Pancreas (tissue), 10 donors: Measurements from ENCODE around the gene TUBA4A. TPM values are rescaled to one million over a fixed set of nuclear protein-coding genes. Genes with fewer than 3 reads are reported as not detected.

Source experiments
- ATAC-seq, 4 donors: fragments of 200-7000 bp; cut with Tn5 transposase; one replicate each; pipeline versions ENCODE4 v1.8.0 to v1.9.1; 2020; ENCODE audit warnings: mild to moderate bottlenecking in 4 of 4, moderate library complexity in 4 of 4
- DNase-seq, 6 donors: peaks; one replicate each; pipeline ENCODE4 v3.0.0-alpha.2; 2020
- FAIRE-seq: peaks from 2 replicates; lab custom pipeline; 2012; peaks lifted over from hg19 to GRCh38; lab: Jason Lieb, UNC
- H3K27ac ChIP-seq, 4 donors: fragments of 200-600 bp; sonication (generic); 1 replicate in 3 of 4; 2 replicates in 1 of 4; pipeline versions ENCODE4 v1.5.0 to v1.8.0; 2020
- H3K27me3 ChIP-seq, 4 donors: fragments of 200-600 bp; one replicate each; pipeline ENCODE4 v1.8.0; 2021
- H3K36me3 ChIP-seq, 3 donors: fragments of 200-600 bp; sonication (generic) in 1 of 3; one replicate each; pipeline versions ENCODE4 v1.5.0 to v1.8.0; 2020 to 2021
- H3K4me1 ChIP-seq, 3 donors: fragments of 200-600 bp; one replicate each; pipeline ENCODE4 v1.8.0; 2021
- H3K4me3 ChIP-seq, 4 donors: fragments of 200-600 bp; sonication (generic) in 2 of 4; one replicate each; pipeline versions ENCODE4 v1.5.0 to v1.8.0; 2020 to 2021
- H3K9me3 ChIP-seq, 4 donors: fragments of 200-600 bp; one replicate each; pipeline ENCODE4 v1.8.0; 2021
- CTCF ChIP-seq, 4 donors: fragments of 200-600 bp; sonication (generic) in 3 of 4; IDR thresholded peaks; one replicate each; pipeline versions ENCODE4 v1.5.0 to v1.8.0; 2021; ENCODE audit warnings: antibody characterized with exemption in 4 of 4
- WGBS, 2 donors: extraction: QIAGEN DNeasy Blood & Tissue Kit; methylation state at CpG; one replicate each; pipeline ENCODE4 v1.1.7; 2013; 5-methylcytosine and 5-hydroxymethylcytosine counted together
- intact Hi-C, 3 donors: fragments of 100-400 bp; cut with DNase I; formaldehyde crosslinking; loops; one replicate each; pipeline versions ENCODE4 v1.11.1 to v1.14.2; 2022
- polyA plus RNA-seq, 2 donors: library from polyadenylated mRNA; stranded (reverse); fragments of 200-250 nt; gene quantifications; one replicate each; pipeline ENCODE4 v1.2.3, GENCODE V29; 2013
- total RNA-seq, 6 donors: library from RNA; stranded (reverse); fragmentation: NEBNext Ultra II Directional in 4 of 6; extraction: Animal tissue kit (Norgen Biotek cat#: 25700) in 4 of 6; gene quantifications; one replicate each; pipeline versions ENCODE4 v1.2.1 to v1.2.4, GENCODE V29; 2021 to 2023
- donor health status: healthy with polysubstance abuse.
- donor health status: DM: no; HTN: no; CAD: no; lungs with moderate emphysema.
- donor health status: DM: no; HTN: no; CAD: no.
- donor health status: control.
- donor health status: control.
- donor health status: Bipolar disorder and iron deficiency.
- donor health status: DM: yes; HTN: yes; CAD: no.
- donor health status: DM: no; HTN: no; CAD: no.
- donor health status: DM: no; HTN: no; CAD: no.
- donor health status: DM: yes; HTN: yes; CAD: no.

TUBA4A gene
- total and polyA plus RNA-seq, 8 donors: 12.2 to 51.5 (median 14.7) TPM

GRCh38 chr2:219298759-219299371 lies 45.1 kb upstream of the TUBA4A start:
- peak; percentile 57 to 86 (median 80) for ATAC-seq
- DNase-seq: peak; percentile 80 to 97 (median 92)
- no peaks in the 10 kb centered on the region for H3K4me1 ChIP-seq
- 19% methylated on average over 15 of the region's 15 CpGs for WGBS, 2 donors
- no peaks in the 10 kb centered on the region for H3K9me3 ChIP-seq
- H3K27me3 ChIP-seq: no peaks in the 10 kb centered on the region
- H3K4me3 ChIP-seq: no peak overlapping the region
- no peak for FAIRE-seq
- no peaks in the 10 kb centered on the region for H3K36me3 ChIP-seq
- no peak overlapping the region for H3K27ac ChIP-seq
- intact Hi-C loops: loop anchor here in 1 of 3 donors (5.0 to 10.0 kb wide), 2 partner anchors 127 to 244 kb away; partner anchors contain the start of gene SLC23A3
- TF ChIP-seq CTCF (IDR thresholded peaks at IDR 0.05): peak; percentile 99 to 100 (median 99)

- DNase-seq: no peak
- Histone ChIP-seq H3K27me3 (no peaks in the 10 kb centered on the region), H3K4me3 (no peak overlapping the region)
These were observed 44.2 kb upstream of the TUBA4A start for GRCh38 chr2:219297766-219298456.

GRCh38 chr2:219296631-219297391 lies 43.1 kb upstream of the TUBA4A start:
- Histone ChIP-seq H3K27ac (no peak overlapping the region), H3K9me3 (no peaks in the 10 kb centered on the region), H3K4me1 (no peaks in the 10 kb centered on the region), H3K4me3 (no peak overlapping the region), H3K36me3 (no peaks in the 10 kb centered on the region), H3K27me3 (no peaks in the 10 kb centered on the region)
- FAIRE-seq (no peak), ATAC-seq (no peak), DNase-seq (no peak)
- intact Hi-C loops: loop anchor here in 1 of 3 donors (5.0 to 10.0 kb wide), 2 partner anchors 125 to 242 kb away; partner anchors contain the start of gene SLC23A3
- no peak for TF ChIP-seq CTCF (IDR thresholded peaks at IDR 0.05)
- WGBS, 2 donors: 77 to 82% methylated on average over 23 to 25 of the region's 25 CpGs

More at GRCh38 chr2:219297766-219298456, 44.2 kb upstream of the TUBA4A start:
- TF ChIP-seq CTCF (IDR thresholded peaks at IDR 0.05): no peak
- FAIRE-seq: no peak
- no peaks in the 10 kb centered on the region for H3K36me3 ChIP-seq
- intact Hi-C loops: loop anchor here in 1 of 3 donors (5.0 to 10.0 kb wide), 2 partner anchors 126 to 243 kb away; partner anchors contain the start of gene SLC23A3
- ATAC-seq: no peak
- H3K4me1 ChIP-seq: no peaks in the 10 kb centered on the region
- WGBS, 2 donors: 74 to 80% methylated on average over 14 of the region's 14 CpGs
- H3K27ac ChIP-seq: no peak overlapping the region
- H3K9me3 ChIP-seq: no peaks in the 10 kb centered on the region

GRCh38 chr2:219296142-219296541 lies 42.4 kb upstream of the TUBA4A start:
- FAIRE-seq: no peak
- H3K27me3 ChIP-seq: no peaks in the 10 kb centered on the region
- intact Hi-C loops: loop anchor here in 1 of 3 donors (5.0 to 10.0 kb wide), 2 partner anchors 124 to 241 kb away; partner anchors contain the start of gene SLC23A3
- WGBS, 2 donors: 73 to 81% methylated on average over 14 of the region's 14 CpGs
- H3K4me3 ChIP-seq: no peak overlapping the region
- H3K4me1 ChIP-seq: no peaks in the 10 kb centered on the region
- H3K36me3 ChIP-seq: no peaks in the 10 kb centered on the region
- no peaks in the 10 kb centered on the region for H3K9me3 ChIP-seq
- DNase-seq: no peak
- no peak for ATAC-seq
- H3K27ac ChIP-seq: no peak overlapping the region
- TF ChIP-seq CTCF (IDR thresholded peaks at IDR 0.05): no peak
